Renal cortex interstitium (tissue), 3 donors: ENCODE measurements around the gene TMC6. TPM values are rescaled to one million over a fixed set of nuclear protein-coding genes. Genes with fewer than 3 reads are reported as not detected.

Experiments
- polyA plus RNA-seq, 3 donors: library from polyadenylated mRNA; unstranded; fragments of 120-200 nt; gene quantifications; one replicate each; pipeline ENCODE4 v1.2.1, GENCODE V29; 2013; ENCODE audit not compliant: insufficient read length in 3 of 3

TMC6 gene
- polyA plus RNA-seq, 3 donors = 26.0 to 42.0 (median 26.2) TPM

Other genes with a start within 250 kb of the TMC6 start
- gene TNRC6C, start 170.1 kb downstream of the TMC6 start, polyA plus RNA-seq = 10 to 100 TPM; 11.5 to 18.6 (median 14.0) TPM
- 1 to 10 TPM; 1.1 to 3.5 (median 2.4) TPM for gene TMC8, start 2.0 kb upstream of the TMC6 start, polyA plus RNA-seq
- under 1 TPM; 0.27 to 0.56 (median 0.33) TPM for gene C17orf99, start 17.6 kb upstream of the TMC6 start, polyA plus RNA-seq
- gene SYNGR2, start 39.8 kb upstream of the TMC6 start, polyA plus RNA-seq = 10 to 100 TPM; 52.8 to 75.7 (median 63.8) TPM
- 10 to 100 TPM; 27.0 to 34.5 (median 28.7) TPM for gene TK1, start 58.3 kb upstream of the TMC6 start, polyA plus RNA-seq
- gene AFMID, start 58.6 kb upstream of the TMC6 start, polyA plus RNA-seq = 10 to 100 TPM; 58.3 to 95.7 (median 65.7) TPM
- gene BIRC5, start 85.5 kb upstream of the TMC6 start, polyA plus RNA-seq = 10 to 100 TPM; 27.3 to 35.5 (median 30.4) TPM
- gene TMEM235, start 102.9 kb upstream of the TMC6 start, polyA plus RNA-seq = not detected
- 10 to 100 TPM; 11.5 to 29.8 (median 17.1) TPM for gene SOCS3, start 231.3 kb upstream of the TMC6 start, polyA plus RNA-seq
- 10 to 100 TPM; 42.2 to 55.0 (median 45.7) TPM for gene PGS1, start 249.9 kb upstream of the TMC6 start, polyA plus RNA-seq